ENCODE results near the gene KSR1. TPM values are rescaled to one million over a fixed set of nuclear protein-coding genes. Genes with fewer than 3 reads are reported as not detected.

Gene KSR1
- total RNA-seq, 1 experiment from 2014 or later: 19.1 TPM

DNA sequence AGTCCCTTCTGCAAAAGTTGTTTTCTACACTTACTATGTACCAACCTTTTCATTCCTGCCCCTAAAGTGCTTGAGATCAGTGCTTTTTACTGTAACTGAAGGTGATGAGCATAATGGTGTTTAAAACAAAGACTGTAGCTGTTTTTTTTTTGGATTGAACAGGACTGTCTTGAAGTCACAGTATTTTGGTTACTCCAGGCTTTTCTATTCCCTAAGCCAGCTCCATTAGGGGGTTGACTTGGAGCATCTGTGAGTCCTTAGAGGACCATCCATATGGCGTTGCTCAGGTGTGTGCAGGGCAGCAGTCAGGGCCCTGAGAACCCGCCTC is 145.7 kb downstream of the KSR1 start:
- TF ChIP-seq EZH2 (IDR thresholded peaks at IDR 0.05; ENCODE audit: low read depth): no peak
- TF ChIP-seq, protein P1, sequence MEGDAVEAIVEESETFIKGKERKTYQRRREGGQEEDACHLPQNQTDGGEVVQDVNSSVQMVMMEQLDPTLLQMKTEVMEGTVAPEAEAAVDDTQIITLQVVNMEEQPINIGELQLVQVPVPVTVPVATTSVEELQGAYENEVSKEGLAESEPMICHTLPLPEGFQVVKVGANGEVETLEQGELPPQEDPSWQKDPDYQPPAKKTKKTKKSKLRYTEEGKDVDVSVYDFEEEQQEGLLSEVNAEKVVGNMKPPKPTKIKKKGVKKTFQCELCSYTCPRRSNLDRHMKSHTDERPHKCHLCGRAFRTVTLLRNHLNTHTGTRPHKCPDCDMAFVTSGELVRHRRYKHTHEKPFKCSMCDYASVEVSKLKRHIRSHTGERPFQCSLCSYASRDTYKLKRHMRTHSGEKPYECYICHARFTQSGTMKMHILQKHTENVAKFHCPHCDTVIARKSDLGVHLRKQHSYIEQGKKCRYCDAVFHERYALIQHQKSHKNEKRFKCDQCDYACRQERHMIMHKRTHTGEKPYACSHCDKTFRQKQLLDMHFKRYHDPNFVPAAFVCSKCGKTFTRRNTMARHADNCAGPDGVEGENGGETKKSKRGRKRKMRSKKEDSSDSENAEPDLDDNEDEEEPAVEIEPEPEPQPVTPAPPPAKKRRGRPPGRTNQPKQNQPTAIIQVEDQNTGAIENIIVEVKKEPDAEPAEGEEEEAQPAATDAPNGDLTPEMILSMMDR (conservative IDR thresholded peaks at IDR 0.05): peak; percentile 4; the same call in 1 of the 2 replicates
- H3K79me2 ChIP-seq (ENCODE audit: low read depth): no peaks in the 10 kb centered on the region
- no peaks in the 10 kb centered on the region for H3K9me3 ChIP-seq (ENCODE audit: insufficient read depth, low read depth)
- H3K9me2 ChIP-seq (ENCODE audit: insufficient read depth): no peaks in the 10 kb centered on the region
- no peaks in the 10 kb centered on the region for H4K20me1 ChIP-seq (ENCODE audit: insufficient read depth)
- intact Hi-C loops (cut with micrococcal nuclease; ENCODE audit: unreplicated experiment): loop anchor here (1.0 to 5.0 kb wide), 3 partner anchors 270 to 405 kb away; no protein-coding TSS in a partner anchor
- H3K36me3 ChIP-seq (ENCODE audit: low read depth): no peaks in the 10 kb centered on the region
- no TSS peak for BruUV-seq (replicated peaks)
- H3K4me2 ChIP-seq: no peak overlapping the region
- peaks cover 4% of the 10 kb centered on the region; the same call in 1 of the 2 replicates for H3F3A ChIP-seq (ENCODE audit: insufficient read depth, low read depth)
- H2AFZ ChIP-seq: no peak overlapping the region
- ChIA-PET POLR2A (ENCODE audit: unreplicated experiment) (no interaction called here), CTCF (interaction anchor here (0.6 to 1.3 kb wide), 3 partner anchors 247 to 365 kb away, joined by 3 read pairs; no protein-coding TSS in a partner anchor)
- H3K4me1 ChIP-seq (replicated peaks; ENCODE audit: insufficient read depth): peaks cover 11% of the 10 kb centered on the region
- DNase-seq: no peak
- no peak overlapping the region for H3K4me3 ChIP-seq
- no peaks in the 10 kb centered on the region for H3K27me3 ChIP-seq (ENCODE audit: insufficient read depth, low read depth)
- no peak overlapping the region for H3K27ac ChIP-seq

DNA sequence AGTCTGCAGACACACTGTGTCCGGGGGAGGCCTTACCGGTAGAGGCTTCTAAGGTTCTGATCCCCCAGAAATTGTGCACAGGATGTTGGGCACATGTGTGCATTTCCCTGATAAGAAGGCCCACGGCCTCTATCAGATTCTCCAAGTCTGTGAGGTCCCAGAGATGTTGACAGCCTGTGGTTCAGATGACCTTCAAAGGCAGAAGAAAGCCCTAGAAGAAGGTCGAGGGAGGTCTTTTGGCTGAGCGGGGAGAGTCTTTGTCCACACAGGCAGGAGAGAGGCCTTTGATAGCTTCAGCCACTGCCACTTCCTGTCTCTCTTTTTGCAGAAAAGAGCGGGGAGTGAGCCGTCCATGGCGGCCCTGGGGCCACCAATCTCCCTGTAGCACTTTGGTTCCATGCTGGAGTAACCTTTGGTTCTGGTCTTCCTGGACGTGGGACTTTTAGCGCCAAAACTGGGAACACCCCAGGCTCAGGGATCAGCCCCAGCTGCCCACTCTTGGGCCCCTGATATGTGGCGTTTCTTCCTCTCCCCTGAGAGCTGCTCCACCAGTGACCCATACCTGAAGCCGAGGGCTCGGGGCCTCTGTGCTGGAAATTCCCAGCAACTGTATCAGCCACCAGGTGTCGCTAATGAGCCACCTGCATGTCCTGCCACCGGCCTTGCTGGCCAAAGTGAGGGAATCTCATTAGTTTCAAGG is 146.6 kb downstream of the KSR1 start:
- peak; percentile 47 to 70 for DNase-seq
- ChIA-PET CTCF (interaction anchor here (0.6 to 1.3 kb wide), 2 partner anchors 248 to 369 kb away, joined by 3 read pairs; no protein-coding TSS in a partner anchor), POLR2A (ENCODE audit: unreplicated experiment) (no interaction called here)
- Histone ChIP-seq H3K27ac (no peak overlapping the region), H3K36me3 (ENCODE audit: low read depth) (no peaks in the 10 kb centered on the region), H3K9me3 (ENCODE audit: insufficient read depth, low read depth) (no peaks in the 10 kb centered on the region), H3K9me2 (ENCODE audit: insufficient read depth) (no peaks in the 10 kb centered on the region), H3K79me2 (ENCODE audit: low read depth) (no peaks in the 10 kb centered on the region), H4K20me1 (ENCODE audit: insufficient read depth) (no peaks in the 10 kb centered on the region), H3K4me2 (no peak overlapping the region), H3F3A (ENCODE audit: insufficient read depth, low read depth) (peaks cover 4% of the 10 kb centered on the region; the same call in 1 of the 2 replicates), H3K4me1 (replicated peaks; ENCODE audit: insufficient read depth) (peaks cover 11% of the 10 kb centered on the region), H3K4me3 (no peak overlapping the region), H2AFZ (no peak overlapping the region), H3K27me3 (ENCODE audit: insufficient read depth, low read depth) (no peaks in the 10 kb centered on the region)
- TF ChIP-seq EZH2 (IDR thresholded peaks at IDR 0.05; ENCODE audit: low read depth): no peak
- TF ChIP-seq, protein P1 (conservative IDR thresholded peaks at IDR 0.05): peak; percentile 95
- no TSS peak for BruUV-seq (replicated peaks)
- intact Hi-C loops (cut with micrococcal nuclease; ENCODE audit: unreplicated experiment): loop anchor here (1.0 to 5.0 kb wide), 3 partner anchors 48 to 271 kb away; no protein-coding TSS in a partner anchor

DNA sequence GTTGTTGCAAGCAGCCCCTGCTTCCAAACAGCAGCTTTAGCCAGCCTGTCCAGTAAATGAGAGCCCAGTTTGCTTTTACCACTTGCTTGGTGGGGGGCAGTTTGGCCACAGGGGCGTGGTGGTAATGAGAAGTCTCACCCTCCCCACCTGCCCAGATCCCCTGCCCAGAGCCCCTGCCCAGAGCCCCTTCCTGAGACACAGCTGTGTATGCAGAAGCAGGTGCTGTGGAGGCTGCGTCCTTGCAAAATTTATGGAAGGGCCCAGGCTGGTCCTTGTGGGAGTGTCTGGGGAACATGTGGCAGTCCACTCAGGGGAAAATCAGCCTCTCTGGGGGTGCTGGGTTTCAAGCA is 147.1 kb downstream of the KSR1 start:
- DNase-seq: no peak
- Histone ChIP-seq H3K27me3 (ENCODE audit: insufficient read depth, low read depth) (no peaks in the 10 kb centered on the region), H3K36me3 (ENCODE audit: low read depth) (no peaks in the 10 kb centered on the region), H3K4me3 (no peak overlapping the region), H3K79me2 (ENCODE audit: low read depth) (no peaks in the 10 kb centered on the region), H3K9me2 (ENCODE audit: insufficient read depth) (no peaks in the 10 kb centered on the region), H4K20me1 (ENCODE audit: insufficient read depth) (no peaks in the 10 kb centered on the region), H3K27ac (no peak overlapping the region), H2AFZ (no peak overlapping the region), H3K9me3 (ENCODE audit: insufficient read depth, low read depth) (no peaks in the 10 kb centered on the region), H3F3A (ENCODE audit: insufficient read depth, low read depth) (peaks cover 4% of the 10 kb centered on the region; the same call in 1 of the 2 replicates), H3K4me2 (no peak overlapping the region), H3K4me1 (replicated peaks; ENCODE audit: insufficient read depth) (peaks cover 11% of the 10 kb centered on the region)
- CTCF ChIA-PET: no interaction called here
- no peak for TF ChIP-seq EZH2 (IDR thresholded peaks at IDR 0.05; ENCODE audit: low read depth)
- TF ChIP-seq, protein P1 (conservative IDR thresholded peaks at IDR 0.05): no peak; the same call in 1 of the 2 replicates
- POLR2A ChIA-PET (ENCODE audit: unreplicated experiment): no interaction called here
- intact Hi-C loops (cut with micrococcal nuclease; ENCODE audit: unreplicated experiment): loop anchor here (1.0 to 5.0 kb wide), 3 partner anchors 48 to 271 kb away; no protein-coding TSS in a partner anchor
- no TSS peak for BruUV-seq (replicated peaks)
